Kidney (tissue), 14 donors: ENCODE measurements around the gene EGFL6. TPM values are rescaled to one million over a fixed set of nuclear protein-coding genes. Genes with fewer than 3 reads are reported as not detected.
A peak's percentile ranks its signal among the peaks of the same experiment; 100 is the strongest.

Experiments used
- DNase-seq, 5 donors: peaks; one replicate each; pipeline ENCODE4 v3.0.0-alpha.2; 2013 to 2020
- FAIRE-seq: peaks from 2 replicates; lab custom pipeline; 2012; peaks lifted over from hg19 to GRCh38; lab: Jason Lieb, UNC
- H3K27ac ChIP-seq, 2 donors: one replicate each; pipeline ENCODE4 v1.7.0; 2013; ENCODE audit warnings: low read depth in 2 of 2, low read length in 2 of 2, inconsistent platforms in 1 of 2
- H3K27me3 ChIP-seq: one replicate; pipeline ENCODE4 v1.7.1; 2013; ENCODE audit warnings: low read length, inconsistent platforms; ENCODE audit not compliant: control insufficient read depth, insufficient read depth
- H3K36me3 ChIP-seq, 3 donors: one replicate each; pipeline versions ENCODE4 v1.7.0 to v1.7.1; 2013; ENCODE audit warnings: low read length in 3 of 3, control low read depth in 1 of 3, inconsistent platforms in 1 of 3; ENCODE audit not compliant: insufficient read depth in 3 of 3, control insufficient read depth in 2 of 3
- H3K4me1 ChIP-seq, 3 donors: one replicate each; pipeline versions ENCODE4 v1.7.0 to v1.7.1; 2013; ENCODE audit warnings: low read length in 3 of 3, inconsistent platforms in 1 of 3, low read depth in 1 of 3; ENCODE audit not compliant: control insufficient read depth in 2 of 3, insufficient read depth in 2 of 3
- H3K4me3 ChIP-seq, 3 donors: one replicate each; pipeline versions ENCODE4 v1.7.0 to v1.8.1; 2013; ENCODE audit warnings: low read length in 3 of 3, control low read depth in 1 of 3, inconsistent platforms in 1 of 3
- H3K9ac ChIP-seq, 3 donors: one replicate each; pipeline versions ENCODE4 v1.7.0 to v1.7.1; 2013; ENCODE audit warnings: low read length in 3 of 3, control low read depth in 1 of 3, inconsistent platforms in 1 of 3
- H3K9me3 ChIP-seq, 3 donors: one replicate each; pipeline versions ENCODE4 v1.7.0 to v1.7.1; 2013; ENCODE audit warnings: low read length in 3 of 3, control low read depth in 1 of 3, inconsistent platforms in 1 of 3; ENCODE audit not compliant: control insufficient read depth in 2 of 3, insufficient read depth in 1 of 3
- intact Hi-C: fragments of 100-400 bp; cut with DNase I; formaldehyde crosslinking; loops from one replicate; pipeline ENCODE4 v1.11.1; 2022
- polyA plus RNA-seq: library from polyadenylated mRNA; stranded (reverse); fragments of 350-450 nt; fragmentation: Illumina TruSeq; extraction: RNeasy Lipid Tissue Mini Kit (QIAGEN cat#74804); gene quantifications from one replicate; pipeline ENCODE4 v1.2.3, GENCODE V29; 2014; ENCODE audit warnings: low read depth, low replicate concordance; ENCODE audit not compliant: insufficient read depth
- total RNA-seq: library from RNA; stranded (reverse); fragmentation: NEBNext Ultra II Directional; extraction: Animal tissue kit (Norgen Biotek cat#: 25700); gene quantifications from one replicate; pipeline ENCODE4 v1.2.1, GENCODE V29; 2021
- TF ChIP-seq, protein P1 (sequence below): IDR thresholded peaks from 3 replicates; pipeline ENCODE4 v1.5.1; 2012; ENCODE audit warnings: mild to moderate bottlenecking, moderate library complexity, borderline replicate concordance; ENCODE audit not compliant: insufficient read depth; ENCODE audit errors: extremely low read depth
- donor health status: control.
- donor health status: control.
- donor health status: control.
- donor health status: control.
- donor health status: control.
- donor health status: DM: yes; HTN: yes; CAD: no.
- donor health status: Normal renal cell carcinoma (clear cell type).

The EGFL6 gene
- total and polyA plus RNA-seq, 2 donors from 2014 or later: 0.43 TPM; not detected in 1

GRCh38 chrX:13652850-13653693 lies 83.7 kb downstream of the EGFL6 start, which contains the start of gene TCEANC:
Gene TCEANC (plus strand): TSS chrX:13653141. CDS start chrX:13662509, 9,368 bp downstream.
- TF ChIP-seq, protein P1, sequence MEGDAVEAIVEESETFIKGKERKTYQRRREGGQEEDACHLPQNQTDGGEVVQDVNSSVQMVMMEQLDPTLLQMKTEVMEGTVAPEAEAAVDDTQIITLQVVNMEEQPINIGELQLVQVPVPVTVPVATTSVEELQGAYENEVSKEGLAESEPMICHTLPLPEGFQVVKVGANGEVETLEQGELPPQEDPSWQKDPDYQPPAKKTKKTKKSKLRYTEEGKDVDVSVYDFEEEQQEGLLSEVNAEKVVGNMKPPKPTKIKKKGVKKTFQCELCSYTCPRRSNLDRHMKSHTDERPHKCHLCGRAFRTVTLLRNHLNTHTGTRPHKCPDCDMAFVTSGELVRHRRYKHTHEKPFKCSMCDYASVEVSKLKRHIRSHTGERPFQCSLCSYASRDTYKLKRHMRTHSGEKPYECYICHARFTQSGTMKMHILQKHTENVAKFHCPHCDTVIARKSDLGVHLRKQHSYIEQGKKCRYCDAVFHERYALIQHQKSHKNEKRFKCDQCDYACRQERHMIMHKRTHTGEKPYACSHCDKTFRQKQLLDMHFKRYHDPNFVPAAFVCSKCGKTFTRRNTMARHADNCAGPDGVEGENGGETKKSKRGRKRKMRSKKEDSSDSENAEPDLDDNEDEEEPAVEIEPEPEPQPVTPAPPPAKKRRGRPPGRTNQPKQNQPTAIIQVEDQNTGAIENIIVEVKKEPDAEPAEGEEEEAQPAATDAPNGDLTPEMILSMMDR: no peak
- no peaks in the 10 kb centered on the region for H3K9me3 ChIP-seq
- intact Hi-C loops: loop anchor here (10.0 kb wide), 1 partner anchor 382 kb away; no protein-coding TSS in a partner anchor
- DNase-seq (peak; percentile 95 to 99 (median 97)), FAIRE-seq (peak; percentile 99)
- H3K36me3 ChIP-seq: peaks cover 0 to 4% (median 0%) of the 10 kb centered on the region in 3 donors
- H3K27me3 ChIP-seq: peaks cover 10% of the 10 kb centered on the region
- H3K27ac ChIP-seq: peak within 1 kb of the TSS; percentile 95 to 97
- H3K4me3 ChIP-seq: peak within 1 kb of the TSS; percentile 63 to 91 (median 87)
- peak within 1 kb of the TSS; percentile 69 to 97 (median 83) for H3K9ac ChIP-seq
- H3K4me1 ChIP-seq: peaks cover 0 to 5% (median 0%) of the 10 kb centered on the region in 3 donors

- peak overlapping the region in 1 of 3 donors; percentile 10 for H3K9ac ChIP-seq
- intact Hi-C loops: loop anchor here (10.0 kb wide), 1 partner anchor 381 kb away; no protein-coding TSS in a partner anchor
- H3K9me3 ChIP-seq: no peaks in the 10 kb centered on the region
- H3K27me3 ChIP-seq: peaks cover 12% of the 10 kb centered on the region
- TF ChIP-seq, protein P1: no peak
- peaks cover 0 to 5% (median 0%) of the 10 kb centered on the region in 3 donors for H3K4me1 ChIP-seq
- no peak for DNase-seq
- peak overlapping the region in 1 of 3 donors; percentile 63 for H3K4me3 ChIP-seq
- H3K36me3 ChIP-seq: peaks cover 0 to 4% (median 0%) of the 10 kb centered on the region in 3 donors
- FAIRE-seq: peak; percentile 30
- peak overlapping the region in 1 of 2 donors; percentile 95 for H3K27ac ChIP-seq
These were observed 84.7 kb downstream of the EGFL6 start for GRCh38 chrX:13654116-13654515.

- H3K36me3 ChIP-seq: peaks cover 0 to 4% (median 2%) of the 10 kb centered on the region in 3 donors
- intact Hi-C loops: loop anchor here (10.0 kb wide), 1 partner anchor 379 kb away; no protein-coding TSS in a partner anchor
- H3K27me3 ChIP-seq: peaks cover 11% of the 10 kb centered on the region
- H3K9ac ChIP-seq: no peak overlapping the region
- H3K27ac ChIP-seq: no peak overlapping the region
- FAIRE-seq (no peak), DNase-seq (no peak)
- H3K4me3 ChIP-seq: no peak overlapping the region
- TF ChIP-seq, protein P1: no peak
- H3K4me1 ChIP-seq: peaks cover 0 to 5% (median 0%) of the 10 kb centered on the region in 3 donors
- no peaks in the 10 kb centered on the region for H3K9me3 ChIP-seq
These were observed 86.3 kb downstream of the EGFL6 start for GRCh38 chrX:13655674-13656073.
